AG04450 (cell line): ENCODE results near the gene RAMP2. TPM values are rescaled to one million over a fixed set of nuclear protein-coding genes. Genes with fewer than 3 reads are reported as not detected.

Source experiments
- CTCF ChIA-PET: fragments of 300-600, 350-600 bp; formaldehyde crosslinking; extraction: SDS; loops from one replicate; lab custom pipeline; 2022; ENCODE audit warnings: antibody characterized with exemption, inconsistent platforms; lab: Charles Lee
- POLR2A ChIA-PET: fragments of 350-600 bp; formaldehyde crosslinking; extraction: SDS; loops from one replicate; lab custom pipeline; 2021; ENCODE audit warnings: antibody characterized with exemption, inconsistent platforms; lab: Yijun Ruan, JAX
- DNase-seq: peaks from one replicate; pipeline ENCODE4 v3.0.0-alpha.2; 2011; ENCODE audit warnings: low read depth, low spot score
- H3K27ac ChIP-seq: one replicate; pipeline ENCODE4 v1.5.1; 2012; ENCODE audit warnings: low read depth, low read length, control low read depth
- H3K27me3 ChIP-seq: one replicate; pipeline ENCODE4 v1.6.0; 2012; ENCODE audit warnings: low read length; ENCODE audit not compliant: control insufficient read depth, insufficient read depth
- H3K4me3 ChIP-seq: 2 replicates; pipeline ENCODE4 v1.5.1; 2011; ENCODE audit warnings: mild to moderate bottlenecking, low read depth, low read length, control low read depth
- H3K9me3 ChIP-seq: 2 replicates; pipeline ENCODE4 v1.5.1; 2012; ENCODE audit warnings: low read length; ENCODE audit not compliant: control insufficient read depth, insufficient read depth
- polyA minus RNA-seq: library from RNA; depleted of rRNA, polyadenylated mRNA; stranded (reverse); fragments of >200 nt; gene quantifications from 2 replicates; pipeline ENCODE4 v1.2.3, GENCODE V29; 2011; rRNA and poly(A)+ RNA removed
- polyA plus RNA-seq: library from polyadenylated mRNA; depleted of rRNA; stranded (reverse); fragments of >200 nt; gene quantifications from 2 replicates; pipeline ENCODE4 v1.2.3, GENCODE V29; 2011; rRNA removed
- TF ChIP-seq, protein P1 (sequence below): IDR thresholded peaks from 2 replicates; pipeline ENCODE4 v1.5.1; 2011; ENCODE audit warnings: low read depth, low read length, control low read depth, inconsistent platforms

The RAMP2 gene, protein sequence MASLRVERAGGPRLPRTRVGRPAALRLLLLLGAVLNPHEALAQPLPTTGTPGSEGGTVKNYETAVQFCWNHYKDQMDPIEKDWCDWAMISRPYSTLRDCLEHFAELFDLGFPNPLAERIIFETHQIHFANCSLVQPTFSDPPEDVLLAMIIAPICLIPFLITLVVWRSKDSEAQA
- polyA plus RNA-seq (1.4 and 1.7 TPM in 2 replicates), polyA minus RNA-seq (1.8 and 2.2 TPM in 2 replicates)

DNA sequence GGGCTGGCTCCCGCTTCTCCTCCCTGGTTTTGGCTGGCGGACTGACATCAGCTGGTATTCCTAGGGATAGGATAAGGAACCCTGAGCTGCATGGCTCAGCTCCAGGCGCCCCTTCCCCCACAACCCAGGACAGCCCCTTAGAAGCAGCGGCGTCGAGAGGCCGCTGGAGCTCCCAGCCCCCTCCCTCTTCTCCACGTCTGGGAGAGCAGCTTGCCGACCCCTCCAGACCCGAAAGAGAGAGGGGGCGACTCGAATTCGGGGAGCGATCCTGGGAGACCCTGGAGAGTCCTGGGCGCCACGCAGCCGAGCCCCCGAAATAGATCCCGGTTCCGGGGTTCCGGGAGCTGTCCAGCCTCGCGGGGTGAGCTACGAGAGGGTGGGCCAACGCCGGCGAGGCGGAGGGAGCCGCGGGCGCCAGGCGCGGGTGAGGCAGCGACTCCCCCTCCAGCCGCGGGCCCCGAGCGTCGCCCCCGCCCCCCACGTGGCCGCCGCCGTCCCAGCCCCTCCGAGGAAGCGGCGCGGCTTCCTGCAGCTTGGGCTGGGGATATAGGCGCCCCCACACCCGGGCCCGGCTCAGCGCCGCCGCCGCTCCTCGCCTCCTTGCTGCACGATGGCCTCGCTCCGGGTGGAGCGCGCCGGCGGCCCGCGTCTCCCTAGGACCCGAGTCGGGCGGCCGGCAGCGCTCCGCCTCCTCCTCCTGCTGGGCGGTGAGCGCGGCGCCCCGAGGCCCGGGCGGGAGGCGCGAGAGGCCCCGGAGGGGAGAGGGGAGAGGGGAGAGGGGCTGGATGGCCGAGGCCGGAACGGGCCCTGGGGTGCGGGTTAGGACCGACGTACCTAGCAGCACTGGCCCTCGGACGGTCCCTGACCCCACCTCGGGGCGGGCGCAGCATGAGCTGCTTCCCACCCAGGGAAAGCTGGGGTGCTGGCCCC lies at the start of gene RAMP2:
RAMP2 (plus strand) TSS at position 576 of the 930 bp plus-strand sequence; CDS start at position 611, 35 bp downstream.
- H3K4me3 ChIP-seq = peak within 1 kb of the TSS; percentile 49
- H3K27me3 ChIP-seq = peaks cover 34% of the 10 kb centered on the region
- ChIA-PET POLR2A (interaction anchor here (0.5 to 1.4 kb wide), 3 partner anchors 12 to 171 kb away, joined by 3 to 7 read pairs (median 3); partner anchors contain the start of genes VPS25 and WNK4), CTCF (interaction anchor here (0.5 to 1.1 kb wide), 5 partner anchors 9 to 178 kb away, joined by 3 to 6 read pairs (median 4); partner anchors contain the start of gene VPS25)
- TF ChIP-seq, protein P1, sequence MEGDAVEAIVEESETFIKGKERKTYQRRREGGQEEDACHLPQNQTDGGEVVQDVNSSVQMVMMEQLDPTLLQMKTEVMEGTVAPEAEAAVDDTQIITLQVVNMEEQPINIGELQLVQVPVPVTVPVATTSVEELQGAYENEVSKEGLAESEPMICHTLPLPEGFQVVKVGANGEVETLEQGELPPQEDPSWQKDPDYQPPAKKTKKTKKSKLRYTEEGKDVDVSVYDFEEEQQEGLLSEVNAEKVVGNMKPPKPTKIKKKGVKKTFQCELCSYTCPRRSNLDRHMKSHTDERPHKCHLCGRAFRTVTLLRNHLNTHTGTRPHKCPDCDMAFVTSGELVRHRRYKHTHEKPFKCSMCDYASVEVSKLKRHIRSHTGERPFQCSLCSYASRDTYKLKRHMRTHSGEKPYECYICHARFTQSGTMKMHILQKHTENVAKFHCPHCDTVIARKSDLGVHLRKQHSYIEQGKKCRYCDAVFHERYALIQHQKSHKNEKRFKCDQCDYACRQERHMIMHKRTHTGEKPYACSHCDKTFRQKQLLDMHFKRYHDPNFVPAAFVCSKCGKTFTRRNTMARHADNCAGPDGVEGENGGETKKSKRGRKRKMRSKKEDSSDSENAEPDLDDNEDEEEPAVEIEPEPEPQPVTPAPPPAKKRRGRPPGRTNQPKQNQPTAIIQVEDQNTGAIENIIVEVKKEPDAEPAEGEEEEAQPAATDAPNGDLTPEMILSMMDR = no peak
- no peak within 1 kb of the TSS for H3K27ac ChIP-seq
- no peaks in the 10 kb centered on the region; the same call in 1 of the 2 replicates for H3K9me3 ChIP-seq
- DNase-seq = no peak

DNA sequence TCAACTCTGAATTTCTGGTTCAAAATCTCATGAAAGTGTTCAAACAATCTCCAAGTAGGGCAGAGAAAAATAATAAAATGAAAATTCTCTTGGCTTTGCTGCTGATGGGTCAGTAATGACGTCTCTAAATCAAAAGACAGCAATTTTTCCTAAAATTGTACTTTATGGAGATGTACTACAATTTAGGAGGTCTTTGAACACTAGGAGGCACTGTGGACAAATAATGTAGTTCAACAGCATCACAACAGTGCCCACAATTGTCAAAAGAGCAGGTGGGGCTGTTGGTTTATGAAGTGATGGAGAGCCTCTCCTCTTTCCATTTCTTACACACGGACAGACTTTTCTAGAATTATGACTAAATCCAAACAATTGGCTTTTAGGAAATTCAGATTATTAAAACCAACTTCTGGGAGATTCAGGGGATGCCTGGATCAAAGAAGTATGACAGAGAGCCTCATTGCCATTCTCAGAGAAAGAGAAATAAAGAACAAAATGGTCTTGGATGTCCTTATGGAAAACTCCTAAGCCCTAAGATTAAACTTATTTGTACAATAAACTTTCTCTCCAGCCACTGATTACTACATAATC lies 39.9 kb upstream of the RAMP2 start:
- POLR2A ChIA-PET = interaction anchor here (0.7 kb wide), 1 partner anchor 30 kb away, joined by 4 read pairs; no protein-coding TSS in a partner anchor
- Histone ChIP-seq H3K9me3 (no peaks in the 10 kb centered on the region), H3K4me3 (no peak overlapping the region), H3K27me3 (no peaks in the 10 kb centered on the region), H3K27ac (no peak overlapping the region)
- TF ChIP-seq, protein P1 = peak; percentile 67
- peak; percentile 46 for DNase-seq
- CTCF ChIA-PET = interaction anchor here (2.1 kb wide), 1 partner anchor 12 kb away, joined by 5 read pairs; no protein-coding TSS in a partner anchor

DNA sequence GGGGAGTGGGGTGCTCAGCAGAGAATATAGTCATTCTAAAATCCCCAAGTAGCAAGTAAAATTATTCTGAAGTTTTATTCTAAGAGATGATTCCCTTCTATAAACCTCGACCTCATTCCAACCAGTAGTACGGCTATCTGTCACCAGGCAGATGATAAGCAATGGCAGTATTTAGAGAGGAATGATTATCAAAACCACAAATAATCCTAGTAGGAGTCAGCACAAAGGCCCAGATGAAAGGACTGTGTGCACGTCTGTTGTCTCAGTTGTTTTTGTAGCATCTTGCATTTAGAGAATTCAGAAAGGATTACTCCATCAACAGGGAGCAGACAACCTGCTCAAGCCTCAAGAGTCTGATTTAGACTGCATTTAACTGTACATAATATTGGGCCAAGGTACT lies 37.4 kb upstream of the RAMP2 start:
- DNase-seq = no peak
- TF ChIP-seq, protein P1 = no peak
- CTCF ChIA-PET = no interaction called here
- no peaks in the 10 kb centered on the region for H3K27me3 ChIP-seq
- H3K9me3 ChIP-seq = no peaks in the 10 kb centered on the region
- no peak overlapping the region for H3K4me3 ChIP-seq
- POLR2A ChIA-PET = no interaction called here
- no peak overlapping the region for H3K27ac ChIP-seq

DNA sequence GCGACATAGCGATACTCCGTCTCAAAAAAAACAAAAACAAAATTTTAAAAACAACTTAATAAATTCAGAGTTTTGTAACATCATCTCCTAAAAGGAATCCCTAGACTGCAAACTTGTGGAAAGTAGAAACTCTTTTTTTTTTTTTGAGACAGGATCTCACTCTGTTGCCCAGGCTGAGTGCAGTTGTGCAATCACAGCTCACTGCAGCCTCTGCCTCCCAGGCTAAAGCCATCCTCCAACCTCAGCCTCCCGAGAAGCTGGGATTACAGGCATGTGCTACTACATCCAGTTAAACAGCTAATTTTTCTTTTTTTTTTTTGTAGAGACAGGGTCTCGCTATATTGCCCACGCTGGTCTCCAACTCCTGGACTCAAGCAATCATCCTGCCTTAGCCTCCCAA lies 35.9 kb upstream of the RAMP2 start:
- H3K27me3 ChIP-seq = no peaks in the 10 kb centered on the region
- TF ChIP-seq, protein P1 = no peak
- DNase-seq = no peak
- no peak overlapping the region for H3K4me3 ChIP-seq
- CTCF ChIA-PET = interaction anchor here (0.9 to 1.3 kb wide), 2 partner anchors 38 to 147 kb away, joined by 3 to 4 read pairs; no protein-coding TSS in a partner anchor
- POLR2A ChIA-PET = interaction anchor here (0.6 to 0.7 kb wide), 3 partner anchors 12 to 203 kb away, joined by 4 to 5 read pairs (median 5); no protein-coding TSS in a partner anchor
- no peaks in the 10 kb centered on the region for H3K9me3 ChIP-seq
- no peak overlapping the region for H3K27ac ChIP-seq
